ENCODE results near the gene EFNA5. TPM values are rescaled to one million over a fixed set of nuclear protein-coding genes. Genes with fewer than 3 reads are reported as not detected.

Gene EFNA5
- total RNA-seq, 1 experiment from 2014 or later: 1.5 TPM

GRCh38 chr5:107590686-107591085, 80.1 kb downstream of the EFNA5 start:
- peaks cover 9% of the 10 kb centered on the region for H3K27me3 Mint-ChIP-seq (ENCODE audit: insufficient read depth, unreplicated experiment)
- POLR2A ChIA-PET: interaction anchor here (0.6 kb wide), 1 partner anchor 872 kb away, joined by 9 read pairs; no protein-coding TSS in a partner anchor
- Histone ChIP-seq H3K4me1 (no peaks in the 10 kb centered on the region), H3K9me3 (no peaks in the 10 kb centered on the region), H3K27me3 (replicated peaks; ENCODE audit: control insufficient read depth, insufficient read depth, low read length) (no peaks in the 10 kb centered on the region), H3K4me3 (ENCODE audit: low read depth, low read length) (no peak overlapping the region), H3K36me3 (ENCODE audit: control insufficient read depth, insufficient read depth, low read length) (no peaks in the 10 kb centered on the region)
- H3K4me3 Mint-ChIP-seq (ENCODE audit: unreplicated experiment): no peak overlapping the region
- H3K9me3 Mint-ChIP-seq (ENCODE audit: unreplicated experiment): no peaks in the 10 kb centered on the region
- H3K36me3 Mint-ChIP-seq (ENCODE audit: insufficient read depth, unreplicated experiment): no peaks in the 10 kb centered on the region
- intact Hi-C loops (cut with micrococcal nuclease; ENCODE audit: unreplicated experiment): no loop called here
- CTCF ChIA-PET: interaction anchor here (0.5 to 1.1 kb wide), 2 partner anchors 19 to 91 kb away, joined by 3 to 4 read pairs; no protein-coding TSS in a partner anchor
- no TSS peak for BruUV-seq (replicated peaks)
- H3K4me1 Mint-ChIP-seq (ENCODE audit: low read depth, unreplicated experiment): no peaks in the 10 kb centered on the region
- DNase-seq: no peak
- no peak overlapping the region for H3K27ac Mint-ChIP-seq (ENCODE audit: unreplicated experiment)
- TF ChIP-seq, protein P1, sequence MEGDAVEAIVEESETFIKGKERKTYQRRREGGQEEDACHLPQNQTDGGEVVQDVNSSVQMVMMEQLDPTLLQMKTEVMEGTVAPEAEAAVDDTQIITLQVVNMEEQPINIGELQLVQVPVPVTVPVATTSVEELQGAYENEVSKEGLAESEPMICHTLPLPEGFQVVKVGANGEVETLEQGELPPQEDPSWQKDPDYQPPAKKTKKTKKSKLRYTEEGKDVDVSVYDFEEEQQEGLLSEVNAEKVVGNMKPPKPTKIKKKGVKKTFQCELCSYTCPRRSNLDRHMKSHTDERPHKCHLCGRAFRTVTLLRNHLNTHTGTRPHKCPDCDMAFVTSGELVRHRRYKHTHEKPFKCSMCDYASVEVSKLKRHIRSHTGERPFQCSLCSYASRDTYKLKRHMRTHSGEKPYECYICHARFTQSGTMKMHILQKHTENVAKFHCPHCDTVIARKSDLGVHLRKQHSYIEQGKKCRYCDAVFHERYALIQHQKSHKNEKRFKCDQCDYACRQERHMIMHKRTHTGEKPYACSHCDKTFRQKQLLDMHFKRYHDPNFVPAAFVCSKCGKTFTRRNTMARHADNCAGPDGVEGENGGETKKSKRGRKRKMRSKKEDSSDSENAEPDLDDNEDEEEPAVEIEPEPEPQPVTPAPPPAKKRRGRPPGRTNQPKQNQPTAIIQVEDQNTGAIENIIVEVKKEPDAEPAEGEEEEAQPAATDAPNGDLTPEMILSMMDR (IDR thresholded peaks at IDR 0.05; ENCODE audit: insufficient read depth in 1 of 2, low read depth in 1 of 2, low read length in 1 of 2, severe bottlenecking in 1 of 2, unreplicated experiment in 1 of 2): no peak

- ChIA-PET CTCF (no interaction called here), POLR2A (no interaction called here)
- H3K27me3 Mint-ChIP-seq (ENCODE audit: insufficient read depth, unreplicated experiment): peaks cover 9% of the 10 kb centered on the region
- H3K9me3 Mint-ChIP-seq (ENCODE audit: unreplicated experiment): no peaks in the 10 kb centered on the region
- no peaks in the 10 kb centered on the region for H3K4me1 Mint-ChIP-seq (ENCODE audit: low read depth, unreplicated experiment)
- H3K27ac Mint-ChIP-seq (ENCODE audit: unreplicated experiment): no peak overlapping the region
- H3K27me3 ChIP-seq (replicated peaks; ENCODE audit: control insufficient read depth, insufficient read depth, low read length): no peaks in the 10 kb centered on the region
- no peaks in the 10 kb centered on the region for H3K4me1 ChIP-seq
- H3K9me3 ChIP-seq: no peaks in the 10 kb centered on the region
- no peak overlapping the region for H3K4me3 ChIP-seq (ENCODE audit: low read depth, low read length)
- no peak overlapping the region for H3K4me3 Mint-ChIP-seq (ENCODE audit: unreplicated experiment)
- intact Hi-C loops (cut with micrococcal nuclease; ENCODE audit: unreplicated experiment): no loop called here
- BruUV-seq (replicated peaks): no TSS peak
- no peaks in the 10 kb centered on the region for H3K36me3 Mint-ChIP-seq (ENCODE audit: insufficient read depth, unreplicated experiment)
- TF ChIP-seq, protein P1 (IDR thresholded peaks at IDR 0.05; ENCODE audit: insufficient read depth in 1 of 2, low read depth in 1 of 2, low read length in 1 of 2, severe bottlenecking in 1 of 2, unreplicated experiment in 1 of 2): no peak
- no peaks in the 10 kb centered on the region for H3K36me3 ChIP-seq (ENCODE audit: control insufficient read depth, insufficient read depth, low read length)
- no peak for DNase-seq
Observed at GRCh38 chr5:107589520-107590193, 81.1 kb downstream of the EFNA5 start.

DNA sequence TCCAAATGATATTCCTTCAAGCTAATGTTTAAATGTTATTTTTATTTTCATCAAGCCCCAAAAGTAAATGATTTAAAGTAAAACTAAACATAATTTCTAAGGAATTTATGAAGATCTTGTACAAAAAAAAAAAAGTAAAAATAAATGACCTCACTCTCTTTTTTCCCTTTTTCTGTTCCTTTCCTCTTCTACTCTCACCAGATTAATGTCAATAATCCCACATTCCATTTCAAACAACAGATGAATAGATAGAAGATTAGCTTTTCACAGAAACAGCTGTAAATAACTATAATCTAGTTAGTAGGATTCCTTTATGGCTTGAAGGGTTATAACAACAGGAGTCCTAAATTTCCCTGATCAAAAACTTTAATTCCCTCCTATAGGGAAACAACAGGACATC, 88.1 kb downstream of the EFNA5 start:
- no peak for DNase-seq
- Mint-ChIP-seq H3K27me3 (ENCODE audit: insufficient read depth, unreplicated experiment) (peaks cover 9% of the 10 kb centered on the region), H3K27ac (ENCODE audit: unreplicated experiment) (no peak overlapping the region), H3K9me3 (ENCODE audit: unreplicated experiment) (no peaks in the 10 kb centered on the region), H3K4me3 (ENCODE audit: unreplicated experiment) (no peak overlapping the region), H3K4me1 (ENCODE audit: low read depth, unreplicated experiment) (no peaks in the 10 kb centered on the region), H3K36me3 (ENCODE audit: insufficient read depth, unreplicated experiment) (no peaks in the 10 kb centered on the region)
- Histone ChIP-seq H3K4me1 (no peaks in the 10 kb centered on the region), H3K27me3 (replicated peaks; ENCODE audit: control insufficient read depth, insufficient read depth, low read length) (no peaks in the 10 kb centered on the region), H3K9me3 (no peaks in the 10 kb centered on the region), H3K4me3 (ENCODE audit: low read depth, low read length) (no peak overlapping the region), H3K36me3 (ENCODE audit: control insufficient read depth, insufficient read depth, low read length) (no peaks in the 10 kb centered on the region)
- ChIA-PET POLR2A (no interaction called here), CTCF (no interaction called here)
- TF ChIP-seq, protein P1 (IDR thresholded peaks at IDR 0.05; ENCODE audit: insufficient read depth in 1 of 2, low read depth in 1 of 2, low read length in 1 of 2, severe bottlenecking in 1 of 2, unreplicated experiment in 1 of 2): no peak
- intact Hi-C loops (cut with micrococcal nuclease; ENCODE audit: unreplicated experiment): no loop called here
- BruUV-seq (replicated peaks): no TSS peak
